Urinary bladder (tissue), 4 donors: ENCODE measurements around the gene LILRA1. TPM values are rescaled to one million over a fixed set of nuclear protein-coding genes. Genes with fewer than 3 reads are reported as not detected.
"Not testable (repeated sequence)": the region's sequence is repeated elsewhere in the genome, so short reads cannot be mapped to it uniquely, and the experiment has no call there.

ENCODE experiments used
- DNase-seq: peaks from one replicate; pipeline ENCODE4 v3.0.0-alpha.2; 2015; ENCODE audit errors: extremely low spot score
- H3K27ac ChIP-seq: one replicate; pipeline ENCODE4 v1.5.1; 2013; ENCODE audit warnings: low read depth, mild to moderate bottlenecking, moderate library complexity
- H3K36me3 ChIP-seq: one replicate; pipeline ENCODE4 v1.6.1; 2013; ENCODE audit warnings: mild to moderate bottlenecking, moderate library complexity; ENCODE audit not compliant: insufficient read depth
- H3K4me1 ChIP-seq: one replicate; pipeline ENCODE4 v1.6.1; 2013; ENCODE audit warnings: mild to moderate bottlenecking, moderate library complexity; ENCODE audit not compliant: insufficient read depth
- H3K4me3 ChIP-seq: one replicate; pipeline ENCODE4 v1.5.1; 2013; ENCODE audit warnings: low read depth, low read length
- WGBS: extraction: QIAGEN DNeasy Blood & Tissue Kit; methylation state at CpG from one replicate; pipeline ENCODE4 v1.1.7; 2013; 5-methylcytosine and 5-hydroxymethylcytosine counted together
- polyA plus RNA-seq: library from polyadenylated mRNA; stranded (reverse); fragments of 200-250 nt; gene quantifications from one replicate; pipeline ENCODE4 v1.2.3, GENCODE V29; 2013
- total RNA-seq: library from RNA; depleted of rRNA; stranded (reverse); fragments of >200 nt; gene quantifications from one replicate; pipeline ENCODE4 v1.2.3, GENCODE V29; 2014
- donor health status: healthy with polysubstance abuse.
- donor health status: healthy.

Gene LILRA1
- total and polyA plus RNA-seq, 2 donors = 0.26 to 0.63 TPM

DNA sequence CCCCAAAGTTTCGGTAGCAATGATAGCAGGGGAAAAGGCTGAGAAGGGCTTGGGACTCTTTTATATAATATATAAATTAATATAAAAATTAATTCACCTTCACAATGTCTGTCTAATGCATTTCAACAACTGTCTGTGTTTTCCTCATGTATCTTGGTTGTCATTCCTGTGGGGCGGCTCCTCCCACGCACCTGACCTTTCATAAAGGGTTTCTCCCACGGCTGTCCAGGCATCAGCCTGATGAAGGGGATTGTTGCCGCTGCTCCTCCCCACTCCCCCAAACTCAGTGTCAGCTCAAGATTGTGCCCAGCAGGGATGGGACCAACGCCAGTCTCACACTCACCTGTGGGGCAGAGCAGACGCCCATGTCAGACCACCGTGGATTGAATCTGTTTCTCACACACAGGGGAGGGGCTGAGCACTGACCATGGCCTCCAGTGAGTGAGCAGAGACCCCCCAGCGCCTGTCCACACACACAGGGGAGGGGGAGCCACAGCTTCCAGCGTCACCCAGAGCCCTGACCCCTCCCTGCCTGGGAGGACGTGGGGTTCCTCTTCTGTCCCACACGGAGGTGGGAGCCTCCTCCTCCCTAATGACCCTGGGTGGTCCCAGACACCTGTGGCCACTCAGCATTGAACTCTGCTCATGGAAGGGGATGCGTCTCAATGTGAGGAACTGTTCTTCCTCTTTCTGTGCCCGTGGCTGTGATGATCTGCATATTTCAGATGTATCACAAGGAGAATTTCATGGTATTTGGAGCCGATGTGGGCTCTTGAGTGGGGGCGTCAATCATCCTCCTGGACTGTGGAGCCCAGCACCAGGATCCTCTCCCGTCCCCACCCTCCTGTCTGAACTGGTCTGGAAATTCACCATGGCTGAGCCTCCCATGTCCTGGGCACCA, 21.5 kb upstream of the LILRA1 start:
- DNase-seq, H3K27ac ChIP-seq, H3K4me1 ChIP-seq, H3K4me3 ChIP-seq, H3K36me3 ChIP-seq: not testable (repeated sequence)
- WGBS = 68% methylated on average over 17 of the region's 17 CpGs

DNA sequence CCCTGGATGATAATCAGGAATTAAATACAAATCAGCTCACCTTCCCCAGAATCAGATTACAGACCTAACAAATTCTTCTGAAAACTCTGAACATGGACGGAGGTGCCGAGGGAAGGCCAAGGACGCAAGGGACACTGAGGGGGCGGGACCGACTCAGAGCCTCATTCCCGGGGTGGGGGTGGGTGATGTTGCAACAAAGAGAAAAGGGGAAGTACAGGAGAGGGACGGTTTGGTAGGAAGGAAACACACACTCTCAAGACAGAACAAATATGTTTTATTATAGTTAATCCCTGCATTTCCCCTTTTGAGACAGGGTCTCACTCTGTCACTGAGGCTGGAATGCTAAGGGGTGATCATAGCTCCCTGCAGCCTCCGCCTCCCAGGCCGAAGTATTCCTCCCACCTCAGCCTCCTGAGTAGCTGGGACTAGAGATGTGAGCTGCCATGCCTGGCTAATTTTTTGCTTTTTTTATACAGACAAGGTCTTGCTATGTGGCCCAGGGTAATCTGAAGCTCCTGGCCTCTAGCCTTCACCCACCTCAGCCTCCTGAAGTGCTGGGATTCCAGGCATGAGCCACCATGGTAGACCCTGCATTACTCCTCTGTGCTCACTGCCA, 20.6 kb upstream of the LILRA1 start:
- Histone ChIP-seq H3K4me3 (no peak overlapping the region), H3K27ac (no peak overlapping the region), H3K4me1 (no peaks in the 10 kb centered on the region), H3K36me3 (no peaks in the 10 kb centered on the region)
- WGBS = 57% methylated on average over 9 of the region's 9 CpGs
- DNase-seq = no peak

DNA sequence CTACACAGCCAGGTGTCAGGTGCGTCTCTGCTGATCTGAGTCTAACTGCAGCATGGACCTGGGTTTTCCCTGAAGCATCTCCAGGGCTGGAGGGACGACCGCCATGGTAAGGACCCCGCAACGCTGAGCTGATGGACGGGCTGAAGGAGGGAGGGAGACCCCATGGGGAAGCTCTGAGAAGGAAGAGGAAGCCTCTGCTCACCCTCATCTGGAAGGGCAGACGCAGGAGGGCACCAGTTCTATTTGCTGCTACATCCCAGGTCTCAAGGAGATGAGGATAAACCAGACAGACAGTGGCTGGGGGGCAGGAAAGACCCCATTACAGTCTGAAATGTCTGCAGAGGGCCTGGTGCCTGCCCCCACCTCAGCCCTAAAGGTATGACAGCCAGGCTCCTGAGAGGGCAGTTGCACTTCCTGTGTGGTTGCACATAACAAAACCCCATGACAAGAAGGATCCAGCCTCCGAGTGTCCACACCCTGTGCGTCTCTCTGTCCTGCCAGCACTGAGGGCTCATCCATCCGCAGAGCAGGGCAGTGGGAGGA, 20.0 kb upstream of the LILRA1 start, which contains the start of gene LILRA2:
LILRA2 (plus strand) TSS at position 461 of the 543 bp plus-strand sequence. CDS start 89 bp downstream, outside the sequence.
- WGBS = 69% methylated on average over 10 of the region's 10 CpGs
- Histone ChIP-seq H3K4me3 (no peak within 1 kb of the TSS), H3K36me3 (no peaks in the 10 kb centered on the region), H3K27ac (no peak within 1 kb of the TSS), H3K4me1 (no peaks in the 10 kb centered on the region)
- no peak for DNase-seq

DNA sequence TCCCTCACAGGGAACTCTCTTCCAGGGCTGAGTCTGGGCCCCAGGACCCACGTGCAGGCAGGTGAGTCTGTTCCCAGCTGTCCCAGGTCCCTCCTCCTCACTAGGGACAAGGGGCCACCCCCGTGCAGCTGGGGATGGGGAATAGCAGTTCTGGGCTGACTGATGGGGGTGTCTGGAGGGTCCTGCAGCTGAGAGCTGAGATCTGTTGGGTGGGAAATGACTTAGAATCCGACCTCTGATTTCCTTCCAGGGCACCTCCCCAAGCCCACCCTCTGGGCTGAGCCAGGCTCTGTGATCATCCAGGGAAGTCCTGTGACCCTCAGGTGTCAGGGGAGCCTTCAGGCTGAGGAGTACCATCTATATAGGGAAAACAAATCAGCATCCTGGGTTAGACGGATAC, 19.4 kb upstream of the LILRA1 start:
- no peak overlapping the region for H3K27ac ChIP-seq
- no peak for DNase-seq
- 41% methylated on average over 4 of the region's 4 CpGs for WGBS
- H3K4me3 ChIP-seq = no peak overlapping the region
- no peaks in the 10 kb centered on the region for H3K36me3 ChIP-seq
- no peaks in the 10 kb centered on the region for H3K4me1 ChIP-seq

DNA sequence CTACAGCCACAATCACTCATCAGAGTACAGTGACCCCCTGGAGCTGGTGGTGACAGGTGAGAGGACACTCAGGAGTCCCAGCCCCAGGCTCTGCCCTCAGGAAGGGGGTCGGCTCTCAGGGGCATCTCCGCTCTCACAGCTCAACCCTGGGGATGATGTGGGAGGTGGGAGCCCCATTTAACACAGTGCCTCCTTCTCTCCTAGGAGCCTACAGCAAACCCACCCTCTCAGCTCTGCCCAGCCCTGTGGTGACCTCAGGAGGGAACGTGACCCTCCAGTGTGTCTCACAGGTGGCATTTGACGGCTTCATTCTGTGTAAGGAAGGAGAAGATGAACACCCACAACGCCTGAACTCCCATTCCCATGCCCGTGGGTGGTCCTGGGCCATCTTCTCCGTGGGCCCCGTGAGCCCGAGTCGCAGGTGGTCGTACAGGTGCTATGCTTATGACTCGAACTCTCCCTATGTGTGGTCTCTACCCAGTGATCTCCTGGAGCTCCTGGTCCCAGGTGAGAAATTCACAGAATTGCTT, 18.8 kb upstream of the LILRA1 start:
- 75% methylated on average over 12 of the region's 12 CpGs for WGBS

DNA sequence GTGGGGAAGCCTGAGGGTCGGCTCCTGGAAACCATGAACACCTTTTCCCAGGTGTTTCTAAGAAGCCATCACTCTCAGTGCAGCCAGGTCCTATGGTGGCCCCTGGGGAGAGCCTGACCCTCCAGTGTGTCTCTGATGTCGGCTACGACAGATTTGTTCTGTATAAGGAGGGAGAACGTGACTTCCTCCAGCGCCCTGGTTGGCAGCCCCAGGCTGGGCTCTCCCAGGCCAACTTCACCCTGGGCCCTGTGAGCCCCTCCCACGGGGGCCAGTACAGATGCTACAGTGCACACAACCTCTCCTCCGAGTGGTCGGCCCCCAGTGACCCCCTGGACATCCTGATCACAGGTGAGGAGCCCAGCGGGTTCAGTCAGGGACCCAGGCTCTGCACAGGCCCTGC, 18.2 kb upstream of the LILRA1 start:
- H3K36me3 ChIP-seq, H3K27ac ChIP-seq, H3K4me1 ChIP-seq, H3K4me3 ChIP-seq, DNase-seq: not testable (repeated sequence)
- 77% methylated on average over 9 of the region's 9 CpGs for WGBS

More for the DNA sequence above, 18.8 kb upstream of the LILRA1 start:
- H3K27ac ChIP-seq = no peak overlapping the region
- no peaks in the 10 kb centered on the region for H3K4me1 ChIP-seq
- no peak overlapping the region for H3K4me3 ChIP-seq
- no peak for DNase-seq
- no peaks in the 10 kb centered on the region for H3K36me3 ChIP-seq

DNA sequence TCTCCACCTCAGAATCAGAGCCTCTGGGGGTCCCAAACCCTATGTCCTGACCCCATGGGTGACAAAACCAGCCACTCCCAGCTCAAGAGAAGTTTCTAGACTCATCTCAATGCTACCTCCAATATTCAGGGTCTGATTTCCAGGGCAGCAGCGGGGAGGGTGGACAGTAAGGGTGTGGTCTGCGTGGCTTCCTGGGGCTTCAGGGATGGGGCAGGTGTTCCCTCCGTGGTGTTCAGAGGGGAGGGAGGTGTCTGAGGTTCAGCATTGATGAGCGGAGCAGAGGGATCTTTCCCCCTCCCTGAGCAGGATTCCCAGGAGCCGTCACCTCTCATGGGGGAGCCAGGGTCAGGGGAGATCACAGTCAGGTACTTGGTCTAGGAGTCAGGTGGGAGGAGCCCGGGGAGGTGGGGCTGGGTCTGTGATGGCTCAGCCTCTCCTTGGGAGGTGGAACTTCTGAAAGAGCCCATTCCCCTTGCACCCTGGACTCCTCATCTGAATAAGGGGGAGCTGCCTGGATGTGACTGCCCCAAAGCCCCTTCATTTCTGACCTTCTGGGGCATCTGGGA, 16.9 kb upstream of the LILRA1 start:
- Histone ChIP-seq H3K36me3 (no peaks in the 10 kb centered on the region), H3K4me3 (no peak overlapping the region), H3K27ac (no peak overlapping the region), H3K4me1 (no peaks in the 10 kb centered on the region)
- no peak for DNase-seq
- WGBS = 71% methylated on average over 6 of the region's 6 CpGs

DNA sequence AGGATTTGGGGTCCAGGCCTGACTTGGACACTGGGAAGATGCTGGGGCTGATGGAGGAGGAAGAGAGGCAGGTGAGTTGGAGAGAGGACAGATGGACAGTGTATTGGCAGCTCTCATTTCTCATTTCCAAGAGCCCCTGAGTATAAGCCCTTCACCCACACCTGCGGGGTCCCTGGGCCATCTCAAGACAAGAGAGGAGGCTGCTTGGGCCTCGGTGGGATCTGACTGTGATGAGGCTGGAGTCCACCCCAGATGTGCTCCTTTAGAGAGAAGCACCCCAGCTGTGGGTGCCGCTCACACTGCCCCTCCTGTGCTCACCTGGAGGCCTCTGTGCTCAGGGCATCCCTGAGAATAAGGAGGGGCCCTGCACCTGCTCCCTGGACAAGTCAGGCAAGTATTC, 16.1 kb upstream of the LILRA1 start:
- WGBS = 67% methylated on average over 3 of the region's 3 CpGs
- H3K4me3 ChIP-seq = no peak overlapping the region

DNA sequence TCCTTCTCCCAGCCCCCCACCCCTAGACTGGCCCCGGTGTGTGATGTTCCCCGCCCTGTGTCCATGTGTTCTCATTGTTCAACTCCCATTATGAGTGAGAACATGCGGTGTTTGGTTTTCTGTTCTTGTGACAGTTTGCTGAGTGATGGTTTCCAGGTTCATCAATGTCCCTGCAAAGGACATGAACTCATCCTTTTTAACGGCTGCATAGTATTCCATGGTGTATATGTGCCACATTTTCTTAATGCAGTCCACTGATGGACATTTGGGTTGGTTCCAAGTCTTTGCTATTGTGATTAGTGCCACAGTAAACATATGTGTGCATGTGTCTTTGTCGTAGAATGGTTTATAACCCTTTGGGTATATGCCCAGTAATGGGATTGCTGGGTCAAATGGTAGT, 15.2 kb upstream of the LILRA1 start:
- not testable (repeated sequence) for H3K4me1 ChIP-seq, DNase-seq, H3K36me3 ChIP-seq, H3K4me3 ChIP-seq, H3K27ac ChIP-seq
- WGBS = 85% methylated on average over 5 of the region's 5 CpGs

More for the DNA sequence above, 16.1 kb upstream of the LILRA1 start:
- no peak for DNase-seq
- Histone ChIP-seq H3K36me3 (no peaks in the 10 kb centered on the region), H3K4me1 (no peaks in the 10 kb centered on the region), H3K27ac (no peak overlapping the region)

DNA sequence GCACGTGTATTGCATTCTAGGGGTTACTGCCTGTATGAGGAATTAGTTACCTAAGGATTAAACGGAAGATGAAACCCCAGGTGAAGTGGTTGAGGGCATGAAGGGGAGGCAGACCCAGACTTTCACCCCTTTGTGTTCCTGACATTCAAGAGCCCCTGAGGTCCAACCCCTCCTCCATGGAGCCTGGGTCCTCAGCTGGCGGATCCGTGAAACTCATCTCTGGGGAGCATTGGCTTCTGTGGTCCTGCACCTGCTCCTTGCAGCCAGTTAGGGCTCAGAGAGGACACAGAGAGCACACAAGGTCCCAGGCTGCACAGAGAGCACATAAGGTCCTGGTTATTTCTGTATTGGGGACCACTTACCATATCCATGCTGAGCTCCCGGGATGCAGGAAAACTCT, 7.0 kb upstream of the LILRA1 start:
- WGBS = 70% methylated on average over 5 of the region's 5 CpGs
- no peaks in the 10 kb centered on the region for H3K4me1 ChIP-seq
- H3K27ac ChIP-seq = no peak overlapping the region
- H3K4me3 ChIP-seq = no peak overlapping the region
- H3K36me3 ChIP-seq = no peaks in the 10 kb centered on the region
- no peak for DNase-seq

DNA sequence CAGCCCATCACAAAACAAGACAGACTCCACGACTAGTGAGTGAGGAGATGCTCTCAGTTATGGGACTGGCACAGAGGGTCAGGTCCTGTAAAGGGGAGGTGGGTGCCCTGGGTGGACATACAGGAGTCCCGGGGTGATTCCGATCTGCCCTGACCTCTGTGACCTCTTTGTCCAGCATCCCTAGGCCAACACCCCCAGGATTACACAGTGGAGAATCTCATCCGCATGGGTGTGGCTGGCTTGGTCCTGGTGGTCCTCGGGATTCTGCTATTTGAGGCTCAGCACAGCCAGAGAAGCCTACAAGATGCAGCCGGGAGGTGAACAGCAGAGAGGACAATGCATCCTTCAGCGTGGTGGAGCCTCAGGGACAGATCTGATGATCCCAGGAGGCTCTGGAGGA, 6.4 kb upstream of the LILRA1 start:
- Histone ChIP-seq H3K4me3 (no peak overlapping the region), H3K4me1 (no peaks in the 10 kb centered on the region), H3K27ac (no peak overlapping the region), H3K36me3 (no peaks in the 10 kb centered on the region)
- WGBS = 67% methylated on average over 7 of the region's 7 CpGs
- DNase-seq = no peak

DNA sequence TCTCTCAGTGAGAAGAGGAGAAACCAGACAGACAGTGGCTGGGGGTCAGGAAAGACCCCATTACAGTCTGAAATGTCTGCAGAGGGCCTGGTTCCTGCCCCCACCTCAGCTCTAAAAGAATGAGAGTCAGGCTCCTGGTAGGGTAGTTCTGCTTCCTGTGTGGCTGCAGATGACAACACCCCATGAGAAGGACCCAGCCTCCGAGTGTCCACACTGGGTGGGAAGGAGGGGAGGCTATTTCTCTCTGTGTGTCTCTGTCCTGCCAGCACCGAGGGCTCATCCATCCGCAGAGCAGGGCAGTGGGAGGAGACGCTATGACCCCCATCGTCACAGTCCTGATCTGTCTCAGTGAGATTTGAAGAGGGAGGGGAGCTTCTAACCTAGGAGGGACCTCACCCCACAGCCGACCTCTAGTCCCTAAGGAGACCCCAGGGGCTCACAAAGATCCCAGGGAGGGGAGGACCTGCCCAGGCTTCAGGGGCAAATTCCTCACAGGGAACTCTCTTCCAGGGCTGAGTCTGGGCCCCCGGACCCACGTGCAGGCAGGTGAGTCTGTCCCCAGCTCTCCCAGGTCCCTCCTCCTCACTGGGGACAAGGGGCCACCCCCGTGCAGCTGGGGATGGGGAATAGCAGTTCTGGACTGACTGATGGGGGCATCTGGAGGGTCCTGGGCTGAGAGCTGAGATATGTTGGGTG, 647 bp downstream of the LILRA1 start:
- not testable (repeated sequence) for H3K4me1 ChIP-seq, DNase-seq, H3K36me3 ChIP-seq, H3K4me3 ChIP-seq, H3K27ac ChIP-seq
- 45% methylated on average over 8 of the region's 9 CpGs for whole genome bisulfite sequencing

DNA sequence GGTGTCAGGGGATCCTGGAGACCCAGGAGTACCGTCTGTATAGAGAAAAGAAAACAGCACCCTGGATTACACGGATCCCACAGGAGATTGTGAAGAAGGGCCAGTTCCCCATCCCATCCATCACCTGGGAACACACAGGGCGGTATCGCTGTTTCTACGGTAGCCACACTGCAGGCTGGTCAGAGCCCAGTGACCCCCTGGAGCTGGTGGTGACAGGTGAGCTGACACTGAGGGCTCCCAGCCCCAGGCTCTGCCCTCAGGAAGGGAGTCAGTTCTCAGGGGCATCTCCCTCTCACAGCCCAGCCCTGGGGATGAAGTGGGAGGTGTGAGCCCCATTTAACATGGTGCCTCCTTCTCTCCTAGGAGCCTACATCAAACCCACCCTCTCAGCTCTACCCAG, 1.3 kb downstream of the LILRA1 start:
- DNase-seq = no peak
- 91% methylated on average over 5 of the region's 5 CpGs for WGBS
- no peak overlapping the region for H3K4me3 ChIP-seq
- no peaks in the 10 kb centered on the region for H3K36me3 ChIP-seq
- no peaks in the 10 kb centered on the region for H3K4me1 ChIP-seq
- H3K27ac ChIP-seq = no peak overlapping the region
